ENCODE measurements around the gene PLAGL2.
"Not testable (repeated sequence)": the region's sequence is repeated elsewhere in the genome, so short reads cannot be mapped to it uniquely, and the experiment has no call there.

- not testable (repeated sequence) for TF ChIP-seq CTCF (conservative IDR thresholded peaks at IDR 0.05; ENCODE audit: low read depth in 2 of 2); EZH2phosphoT487 (IDR thresholded peaks at IDR 0.05; ENCODE audit: unreplicated experiment)
These were observed 14.2 kb downstream of the PLAGL2 start for GRCh38 chr20:32193336-32193735.

All from GM23338 (cell line).